H54 (cell line): ENCODE measurements around the gene HEY2.

Experiments used
- DNase-seq: peaks from one replicate; pipeline ENCODE4 v3.0.0; 2011; ENCODE audit warnings: low spot score, mixed read lengths; ENCODE audit not compliant: insufficient read length
- FAIRE-seq: peaks from 3 replicates; lab custom pipeline; 2011; peaks lifted over from hg19 to GRCh38; lab: Jason Lieb, UNC
- POLR2A ChIP-seq: IDR thresholded peaks from 2 replicates; pipeline ENCODE4 v1.6.1; 2011; ENCODE audit warnings: low read depth, mild to moderate bottlenecking, low read length

Gene HEY2

GRCh38 chr6:125749865-125750691 is 646 bp downstream of the HEY2 start:
- TF ChIP-seq POLR2A: no peak
- no peak for FAIRE-seq
- no peak for DNase-seq

DNA sequence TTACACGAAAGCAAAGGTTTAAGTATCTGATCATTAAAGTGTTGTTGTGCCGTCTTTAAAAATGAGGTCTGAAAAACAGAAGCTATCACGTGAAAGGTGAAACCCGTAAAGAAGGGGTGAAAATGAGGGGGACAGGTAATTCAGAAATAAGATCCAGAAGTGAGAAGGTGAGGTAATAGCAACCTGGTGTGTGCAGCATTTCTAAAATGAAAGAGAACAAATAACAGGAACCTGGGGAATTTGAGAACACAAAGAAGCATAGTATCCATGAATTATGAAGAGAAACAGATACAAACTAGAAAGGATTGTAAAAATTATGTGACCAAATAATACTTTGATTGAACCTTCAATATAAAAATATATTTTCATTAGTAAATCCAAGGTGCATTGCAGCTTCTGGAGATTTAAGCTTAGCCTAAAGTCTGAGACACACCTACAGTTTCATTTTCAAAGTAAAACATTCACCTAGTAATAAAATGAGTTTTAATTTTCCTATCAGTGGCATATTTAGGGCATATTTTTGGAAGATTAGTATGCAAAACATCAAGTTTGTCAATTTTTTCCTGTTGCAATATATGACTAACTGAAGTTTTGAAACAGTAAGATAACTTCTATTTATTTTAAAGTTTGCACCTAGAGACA is 1.4 kb downstream of the HEY2 start:
- TF ChIP-seq POLR2A: no peak
- no peak for FAIRE-seq
- no peak for DNase-seq

- no peak for DNase-seq
- FAIRE-seq: no peak
- no peak for TF ChIP-seq POLR2A
Observed at GRCh38 chr6:125751334-125751916, 2.0 kb downstream of the HEY2 start.

GRCh38 chr6:125752773-125753172 is 3.3 kb downstream of the HEY2 start:
- DNase-seq: no peak
- TF ChIP-seq POLR2A: no peak
- FAIRE-seq: no peak

- DNase-seq (no peak), FAIRE-seq (no peak)
- no peak for TF ChIP-seq POLR2A
Observed at GRCh38 chr6:125753218-125753936, 3.9 kb downstream of the HEY2 start.

GRCh38 chr6:125753937-125754259 is 4.5 kb downstream of the HEY2 start:
- no peak for DNase-seq
- TF ChIP-seq POLR2A: no peak
- FAIRE-seq: no peak

GRCh38 chr6:125754566-125754965 is 5.1 kb downstream of the HEY2 start:
- TF ChIP-seq POLR2A: no peak
- no peak for DNase-seq
- FAIRE-seq: no peak

DNA sequence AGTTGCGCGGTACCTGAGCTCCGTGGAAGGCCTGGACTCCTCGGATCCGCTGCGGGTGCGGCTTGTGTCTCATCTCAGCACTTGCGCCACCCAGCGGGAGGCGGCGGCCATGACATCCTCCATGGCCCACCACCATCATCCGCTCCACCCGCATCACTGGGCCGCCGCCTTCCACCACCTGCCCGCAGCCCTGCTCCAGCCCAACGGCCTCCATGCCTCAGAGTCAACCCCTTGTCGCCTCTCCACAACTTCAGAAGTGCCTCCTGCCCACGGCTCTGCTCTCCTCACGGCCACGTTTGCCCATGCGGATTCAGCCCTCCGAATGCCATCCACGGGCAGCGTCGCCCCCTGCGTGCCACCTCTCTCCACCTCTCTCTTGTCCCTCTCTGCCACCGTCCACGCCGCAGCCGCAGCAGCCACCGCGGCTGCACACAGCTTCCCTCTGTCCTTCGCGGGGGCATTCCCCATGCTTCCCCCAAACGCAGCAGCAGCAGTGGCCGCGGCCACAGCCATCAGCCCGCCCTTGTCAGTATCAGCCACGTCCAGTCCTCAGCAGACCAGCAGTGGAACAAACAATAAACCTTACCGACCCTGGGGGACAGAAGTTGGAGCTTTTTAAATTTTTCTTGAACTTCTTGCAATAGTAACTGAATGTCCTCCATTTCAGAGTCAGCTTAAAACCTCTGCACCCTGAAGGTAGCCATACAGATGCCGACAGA is 9.9 kb downstream of the HEY2 start:
- DNase-seq (no peak), FAIRE-seq (no peak)
- TF ChIP-seq POLR2A: no peak

DNA sequence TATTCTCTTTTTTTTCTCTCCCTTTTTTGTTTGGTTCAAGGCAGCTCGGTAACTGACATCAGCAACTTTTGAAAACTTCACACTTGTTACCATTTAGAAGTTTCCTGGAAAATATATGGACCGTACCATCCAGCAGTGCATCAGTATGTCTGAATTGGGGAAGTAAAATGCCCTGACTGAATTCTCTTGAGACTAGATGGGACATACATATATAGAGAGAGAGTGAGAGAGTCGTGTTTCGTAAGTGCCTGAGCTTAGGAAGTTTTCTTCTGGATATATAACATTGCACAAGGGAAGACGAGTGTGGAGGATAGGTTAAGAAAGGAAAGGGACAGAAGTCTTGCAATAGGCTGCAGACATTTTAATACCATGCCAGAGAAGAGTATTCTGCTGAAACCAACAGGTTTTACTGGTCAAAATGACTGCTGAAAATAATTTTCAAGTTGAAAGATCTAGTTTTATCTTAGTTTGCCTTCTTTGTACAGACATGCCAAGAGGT is 10.6 kb downstream of the HEY2 start:
- DNase-seq (no peak), FAIRE-seq (no peak)
- TF ChIP-seq POLR2A: no peak

DNA sequence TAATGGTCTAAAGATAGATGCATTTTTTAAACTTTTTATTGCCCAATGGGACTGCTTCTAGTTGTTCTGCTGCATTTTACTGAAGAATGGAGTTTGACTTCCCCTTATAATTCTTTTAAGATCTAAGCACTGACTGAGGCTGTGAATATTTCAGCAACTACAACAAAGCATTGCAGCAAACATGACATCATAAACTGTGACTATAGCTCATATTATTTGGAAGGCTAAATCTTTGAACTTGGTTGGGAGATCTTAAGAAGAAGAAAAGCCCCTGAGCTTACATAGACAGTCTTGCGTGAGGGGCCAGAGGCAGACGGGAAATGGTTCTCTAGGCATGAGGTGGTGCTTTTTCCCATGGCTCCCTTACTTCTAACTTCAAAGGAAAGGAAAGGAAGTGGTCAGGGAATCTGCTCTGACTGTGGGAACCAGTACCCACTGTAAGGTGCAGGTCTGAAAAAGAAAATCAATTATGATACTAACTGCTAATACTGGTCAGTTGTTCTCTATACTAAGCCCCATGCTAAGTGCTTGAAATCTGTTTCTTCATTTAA is 14.8 kb downstream of the HEY2 start:
- FAIRE-seq (no peak), DNase-seq (no peak)
- TF ChIP-seq POLR2A: no peak

DNA sequence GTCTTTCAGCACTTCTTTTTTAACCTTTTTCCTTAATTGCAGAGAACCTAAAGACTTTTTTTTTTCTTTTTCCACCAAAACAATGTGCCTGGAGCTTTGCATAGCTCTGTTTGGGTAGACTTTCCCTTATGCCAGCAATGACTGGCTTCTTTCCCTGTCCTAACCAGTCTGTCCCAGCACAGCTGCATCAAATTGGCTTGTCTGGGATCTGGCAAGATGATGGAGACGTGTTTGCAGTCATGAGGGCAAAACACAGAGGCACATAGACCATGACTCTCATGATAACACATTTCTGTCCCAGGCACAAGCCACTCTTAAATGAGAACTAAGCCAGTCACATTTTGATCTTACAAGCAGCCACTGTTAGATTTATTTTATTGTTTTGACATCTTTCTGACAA is 16.5 kb downstream of the HEY2 start:
- TF ChIP-seq POLR2A: no peak
- DNase-seq (no peak), FAIRE-seq (no peak)

DNA sequence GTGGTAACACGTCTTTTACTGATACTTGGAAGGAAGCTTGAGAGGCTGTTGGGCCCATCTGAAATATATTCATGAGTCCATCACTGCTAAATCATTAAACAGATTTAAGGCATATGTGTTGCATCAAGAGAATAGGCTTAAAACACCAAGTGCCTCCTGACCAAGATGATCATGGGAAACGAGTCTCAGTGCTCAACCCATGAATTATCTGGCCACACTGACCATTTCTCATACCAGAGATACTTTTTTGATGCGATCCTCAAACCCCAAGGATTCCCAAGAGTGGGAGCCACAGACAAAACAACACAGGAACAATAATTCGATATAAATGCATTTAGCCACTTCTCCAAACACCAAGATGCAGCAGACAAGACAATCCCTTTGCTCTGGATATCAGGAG is 17.2 kb downstream of the HEY2 start:
- FAIRE-seq (no peak), DNase-seq (no peak)
- TF ChIP-seq POLR2A: no peak
